Omental fat pad (tissue), 4 donors: ENCODE results near the gene FAM180B. TPM values are rescaled to one million over a fixed set of nuclear protein-coding genes. Genes with fewer than 3 reads are reported as not detected.
"Not testable (repeated sequence)": the region's sequence is repeated elsewhere in the genome, so short reads cannot be mapped to it uniquely, and the experiment has no call there.

Source experiments
- ATAC-seq: fragments of 150-250 bp; one replicate; pipeline ENCODE4 v1.9.1; 2016; ENCODE audit warnings: mild to moderate bottlenecking, moderate library complexity; ENCODE audit not compliant: low FRiP score
- DNase-seq: peaks from one replicate; pipeline ENCODE4 v3.0.0-alpha.2; 2019; ENCODE audit warnings: low spot score
- total RNA-seq, 4 donors: library from RNA; depleted of rRNA; stranded (reverse); fragments of >200 nt; gene quantifications; one replicate each; pipeline ENCODE4 v1.1.0, GENCODE V29; 2016
- TF ChIP-seq, protein P1 (sequence below), 3 donors: fragments of 450-650 bp; IDR thresholded peaks; one replicate each; pipeline ENCODE4 v1.5.1; 2016 to 2017; ENCODE audit warnings: antibody characterized with exemption in 3 of 3, mild to moderate bottlenecking in 3 of 3, moderate library complexity in 2 of 3

Gene FAM180B, protein sequence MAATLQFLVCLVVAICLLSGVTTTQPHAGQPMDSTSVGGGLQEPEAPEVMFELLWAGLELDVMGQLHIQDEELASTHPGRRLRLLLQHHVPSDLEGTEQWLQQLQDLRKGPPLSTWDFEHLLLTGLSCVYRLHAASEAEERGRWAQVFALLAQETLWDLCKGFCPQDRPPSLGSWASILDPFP
- total RNA-seq, result under 1 TPM in 1 of 4 donors, not detected in 3; 0.48 TPM

GRCh38 chr11:47586098-47586855, at the start of gene FAM180B:
FAM180B (plus strand) TSS chr11:47586678; CDS start chr11:47586769, 91 bp downstream.
- TF ChIP-seq, protein P1, sequence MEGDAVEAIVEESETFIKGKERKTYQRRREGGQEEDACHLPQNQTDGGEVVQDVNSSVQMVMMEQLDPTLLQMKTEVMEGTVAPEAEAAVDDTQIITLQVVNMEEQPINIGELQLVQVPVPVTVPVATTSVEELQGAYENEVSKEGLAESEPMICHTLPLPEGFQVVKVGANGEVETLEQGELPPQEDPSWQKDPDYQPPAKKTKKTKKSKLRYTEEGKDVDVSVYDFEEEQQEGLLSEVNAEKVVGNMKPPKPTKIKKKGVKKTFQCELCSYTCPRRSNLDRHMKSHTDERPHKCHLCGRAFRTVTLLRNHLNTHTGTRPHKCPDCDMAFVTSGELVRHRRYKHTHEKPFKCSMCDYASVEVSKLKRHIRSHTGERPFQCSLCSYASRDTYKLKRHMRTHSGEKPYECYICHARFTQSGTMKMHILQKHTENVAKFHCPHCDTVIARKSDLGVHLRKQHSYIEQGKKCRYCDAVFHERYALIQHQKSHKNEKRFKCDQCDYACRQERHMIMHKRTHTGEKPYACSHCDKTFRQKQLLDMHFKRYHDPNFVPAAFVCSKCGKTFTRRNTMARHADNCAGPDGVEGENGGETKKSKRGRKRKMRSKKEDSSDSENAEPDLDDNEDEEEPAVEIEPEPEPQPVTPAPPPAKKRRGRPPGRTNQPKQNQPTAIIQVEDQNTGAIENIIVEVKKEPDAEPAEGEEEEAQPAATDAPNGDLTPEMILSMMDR (IDR thresholded peaks at IDR 0.05), result no peak
- DNase-seq (no peak), ATAC-seq (no peak)

GRCh38 chr11:47536915-47537314, 49.6 kb upstream of the FAM180B start:
- ATAC-seq, result no peak
- DNase-seq, result no peak
- TF ChIP-seq, protein P1 (IDR thresholded peaks at IDR 0.05), result no peak

DNA sequence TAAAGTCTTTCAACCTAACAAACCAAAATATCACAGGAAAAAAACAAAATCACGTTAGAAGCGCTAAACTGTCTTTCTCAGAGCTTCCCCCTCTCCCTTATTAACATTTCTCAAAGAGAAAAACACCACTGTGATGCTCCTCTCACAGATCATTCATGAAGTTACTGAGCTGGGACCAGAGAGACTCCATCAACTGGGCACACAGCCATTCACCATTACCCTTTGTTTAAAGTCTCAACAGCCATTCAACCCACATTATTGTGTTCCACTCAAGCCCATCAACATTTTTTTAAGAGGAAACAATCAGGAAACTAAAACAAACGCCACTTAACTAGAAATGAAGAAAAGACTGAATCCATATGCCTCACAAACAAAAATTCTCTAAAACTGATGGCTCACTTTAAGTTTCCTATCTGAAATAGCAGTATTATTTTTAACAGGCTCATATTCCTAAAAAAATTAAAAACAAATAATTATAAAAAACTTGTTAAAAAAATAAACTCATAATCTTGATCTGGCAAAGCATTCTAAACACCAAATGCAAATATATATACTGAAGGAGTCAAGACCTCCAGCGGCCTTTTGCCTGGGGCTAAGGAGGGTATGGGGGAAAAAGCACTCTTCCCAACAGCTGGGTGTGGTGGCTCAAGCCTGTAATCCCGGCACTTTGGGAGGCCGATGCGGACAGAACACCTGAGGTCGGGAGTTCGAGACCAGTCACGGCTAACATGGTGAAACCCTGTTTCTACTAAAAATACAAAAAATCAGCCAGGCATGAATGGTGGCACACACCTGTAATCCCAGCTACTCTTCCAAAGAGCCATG, 47.5 kb upstream of the FAM180B start:
- DNase-seq, result no peak
- no peak for ATAC-seq
- TF ChIP-seq, protein P1 (IDR thresholded peaks at IDR 0.05), result no peak

DNA sequence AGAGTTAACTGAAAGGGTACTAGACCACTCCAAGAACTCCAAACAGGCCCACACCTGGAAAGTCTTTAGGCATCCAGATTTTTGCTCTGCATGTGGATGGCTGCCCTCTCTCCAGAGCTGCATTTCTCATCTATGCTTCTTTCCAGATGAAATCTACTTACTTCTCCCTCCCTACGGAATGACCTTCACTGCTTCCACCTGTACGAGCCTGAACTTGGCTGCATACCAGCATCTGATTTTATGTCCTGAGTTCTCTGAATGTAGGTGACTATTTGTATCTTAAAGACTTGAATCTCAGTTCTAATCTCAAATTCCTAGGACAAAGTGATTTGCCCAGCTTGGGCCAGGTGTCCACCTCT, 46.8 kb upstream of the FAM180B start:
- ATAC-seq (no peak), DNase-seq (no peak)
- TF ChIP-seq, protein P1 (IDR thresholded peaks at IDR 0.05), result no peak

DNA sequence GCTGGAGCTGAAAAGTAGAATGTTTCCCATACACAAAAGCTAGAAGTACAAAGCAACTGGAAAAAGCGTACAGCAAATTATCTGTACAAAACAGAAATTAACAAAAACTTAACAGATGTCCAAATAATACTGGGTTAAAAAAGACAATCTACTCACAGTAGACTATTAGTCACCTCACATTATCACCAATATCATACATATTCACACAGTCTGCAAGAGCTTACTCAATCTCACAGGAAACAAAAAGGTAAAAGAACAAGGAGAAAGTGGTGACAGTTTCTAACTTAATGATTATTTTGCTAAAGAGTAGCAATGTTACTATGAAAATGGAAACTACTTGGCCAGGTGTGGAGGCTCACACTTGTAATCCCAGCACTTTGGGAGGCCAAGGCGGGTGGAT, 45.4 kb upstream of the FAM180B start:
- TF ChIP-seq, protein P1 (IDR thresholded peaks at IDR 0.05), result no peak
- no peak for ATAC-seq
- DNase-seq, result no peak

GRCh38 chr11:47545298-47545697, 41.2 kb upstream of the FAM180B start:
- DNase-seq (no peak), ATAC-seq (no peak)
- TF ChIP-seq, protein P1 (IDR thresholded peaks at IDR 0.05), result no peak

GRCh38 chr11:47546274-47546673, 40.2 kb upstream of the FAM180B start:
- not testable (repeated sequence) for ATAC-seq, DNase-seq
